CD1c-positive myeloid dendritic cell (primary cell): ENCODE measurements around the gene NTSR1.

Experiments used
- DNase-seq: peaks from one replicate; pipeline ENCODE4 v3.0.0-alpha.2; 2016; ENCODE audit errors: extremely low spot score

NTSR1 gene

DNA sequence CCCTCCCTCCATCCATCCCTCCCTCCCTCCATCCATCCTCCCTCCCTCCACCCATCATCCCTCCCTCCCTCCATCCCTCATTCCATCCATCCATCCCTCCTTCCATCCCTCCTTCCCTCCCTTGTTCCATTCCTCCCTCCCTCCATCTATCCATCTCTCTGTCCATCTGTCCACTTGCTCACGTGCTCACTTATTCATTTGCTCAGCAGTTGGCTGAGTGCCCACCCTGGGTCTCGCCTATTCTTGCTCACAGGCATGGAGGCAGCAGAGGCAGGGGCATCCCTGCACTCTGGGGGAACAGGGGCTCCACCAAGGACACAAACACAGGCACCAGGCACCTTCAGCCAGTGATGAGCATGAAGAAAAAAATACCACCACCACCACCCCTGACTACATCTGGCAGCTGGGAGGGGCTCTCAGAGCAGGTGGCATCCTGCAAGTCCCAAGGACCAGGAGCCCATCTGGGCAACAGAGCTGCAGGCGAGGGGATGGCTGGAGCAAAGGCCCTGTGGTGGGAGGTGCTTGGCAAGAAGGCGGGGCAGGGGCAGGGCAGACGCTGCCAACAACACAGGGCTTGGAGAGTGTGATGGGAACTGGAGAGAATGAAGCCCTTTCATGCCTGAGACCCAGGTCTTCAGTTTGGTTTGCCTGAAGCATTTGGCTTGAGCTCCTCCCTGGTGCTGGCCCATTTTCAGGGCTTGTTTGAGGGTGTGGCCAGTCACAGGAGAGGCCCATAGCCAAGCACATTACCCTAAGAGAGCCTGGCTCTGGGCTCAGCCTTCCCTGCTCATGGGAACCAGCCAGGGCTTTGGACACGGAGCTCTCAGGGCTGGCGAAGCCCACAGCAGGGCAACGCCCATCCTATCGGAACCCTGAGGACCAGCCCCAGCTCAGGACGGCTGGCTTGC lies 47.4 kb downstream of the NTSR1 start:
- DNase-seq, result no peak

DNA sequence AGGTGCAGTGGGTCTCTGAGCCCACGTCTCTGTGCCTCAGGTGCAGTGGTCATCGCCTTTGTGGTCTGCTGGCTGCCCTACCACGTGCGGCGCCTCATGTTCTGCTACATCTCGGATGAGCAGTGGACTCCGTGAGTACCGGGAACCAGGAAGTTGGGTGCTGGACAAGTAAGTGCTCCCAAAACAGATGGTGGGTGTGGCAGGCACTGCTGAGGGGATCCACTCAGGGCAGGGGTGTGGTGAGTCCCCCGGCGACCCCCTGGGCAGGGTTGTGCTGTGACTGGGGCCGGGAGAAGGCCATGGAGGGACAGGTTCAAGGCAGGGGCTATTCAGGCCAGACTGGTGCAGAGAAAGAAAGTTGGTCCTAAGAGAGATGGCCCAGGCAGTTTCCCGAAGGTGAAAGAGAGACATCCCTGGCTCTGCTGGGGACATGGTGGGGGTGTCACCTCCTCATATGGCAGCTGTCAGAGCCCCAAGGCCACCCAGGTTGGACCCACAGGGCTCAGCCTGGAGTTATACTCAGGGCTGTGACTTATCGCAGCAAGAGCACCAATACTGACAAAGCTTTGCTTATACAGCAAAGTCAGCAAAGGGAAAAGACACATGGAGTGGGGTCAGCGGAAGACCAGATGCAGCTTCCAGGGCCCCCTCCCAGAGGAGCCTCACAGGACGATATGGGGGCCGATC lies 49.7 kb downstream of the NTSR1 start:
- no peak for DNase-seq

- no peak for DNase-seq
Measured at GRCh38 chr20:62759981-62760431, 51.4 kb downstream of the NTSR1 start.

DNA sequence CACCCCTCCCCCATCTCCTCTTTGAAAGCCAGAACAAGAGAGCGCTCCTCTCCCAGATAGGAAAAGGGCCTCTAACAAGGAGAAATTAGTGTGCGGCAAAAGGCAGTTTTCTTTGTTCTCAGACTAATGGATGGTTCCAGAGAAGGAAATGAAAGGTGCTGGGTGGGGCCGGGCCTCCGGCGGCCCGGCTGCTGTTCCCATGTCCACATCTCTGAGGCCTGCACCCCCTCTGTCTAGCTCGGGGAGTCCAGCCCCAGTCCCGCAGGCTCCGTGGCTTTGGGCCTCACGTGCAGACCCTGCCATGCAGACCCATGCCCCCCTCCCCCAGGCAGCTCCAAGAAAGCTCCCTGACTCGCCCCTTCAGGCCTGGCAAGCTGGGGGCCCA lies 51.8 kb downstream of the NTSR1 start:
- DNase-seq, result no peak

DNA sequence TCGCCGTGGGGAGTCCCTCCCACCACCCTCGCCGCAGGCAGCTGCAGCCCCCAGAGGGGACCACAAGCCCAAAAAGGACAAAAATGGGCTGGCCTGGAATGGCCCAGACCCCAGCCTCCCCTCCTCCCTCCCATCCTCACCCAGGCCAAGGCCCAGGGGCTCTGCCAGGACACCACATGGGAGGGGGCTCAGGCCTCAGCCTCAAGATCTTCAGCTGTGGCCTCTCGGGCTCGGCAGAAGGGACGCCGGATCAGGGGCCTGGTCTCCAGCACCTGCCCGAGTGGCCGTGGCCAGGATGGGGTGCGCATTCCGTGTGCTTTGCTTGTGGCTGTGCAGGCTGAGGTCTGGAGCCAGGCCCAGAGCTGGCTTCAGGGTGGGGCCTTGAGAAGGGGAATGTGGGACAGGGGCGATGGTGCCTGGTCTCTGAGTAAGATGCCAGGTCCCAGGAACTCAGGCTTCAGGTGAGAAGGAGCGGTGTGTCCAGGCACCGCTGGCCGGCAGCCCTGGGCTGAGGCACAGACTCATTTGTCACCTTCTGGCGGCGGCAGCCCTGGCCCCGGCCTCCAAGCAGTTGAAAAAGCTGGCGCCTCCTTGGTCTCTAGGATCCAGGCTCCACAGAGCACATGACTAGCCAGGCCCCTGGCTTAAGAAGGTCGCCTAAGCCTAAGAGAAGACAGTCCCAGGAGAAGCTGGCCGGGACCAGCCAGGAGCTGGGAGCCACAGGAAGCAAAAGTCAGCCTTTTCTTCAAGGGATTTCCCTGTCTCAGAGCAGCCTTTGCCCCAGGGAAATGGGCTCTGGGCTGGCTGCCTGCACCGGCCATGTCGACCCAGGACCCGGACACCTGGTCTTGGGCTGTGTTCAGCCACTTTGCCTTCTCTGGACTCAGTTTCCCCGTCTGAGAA lies 52.5 kb downstream of the NTSR1 start:
- no peak for DNase-seq

GRCh38 chr20:62761759-62762131 lies 53.1 kb downstream of the NTSR1 start:
- DNase-seq, result no peak

GRCh38 chr20:62762376-62762775 lies 53.7 kb downstream of the NTSR1 start:
- DNase-seq, result no peak

GRCh38 chr20:62762801-62763368 lies 54.2 kb downstream of the NTSR1 start:
- no peak for DNase-seq

GRCh38 chr20:62763404-62763803 lies 54.8 kb downstream of the NTSR1 start:
- no peak for DNase-seq

DNA sequence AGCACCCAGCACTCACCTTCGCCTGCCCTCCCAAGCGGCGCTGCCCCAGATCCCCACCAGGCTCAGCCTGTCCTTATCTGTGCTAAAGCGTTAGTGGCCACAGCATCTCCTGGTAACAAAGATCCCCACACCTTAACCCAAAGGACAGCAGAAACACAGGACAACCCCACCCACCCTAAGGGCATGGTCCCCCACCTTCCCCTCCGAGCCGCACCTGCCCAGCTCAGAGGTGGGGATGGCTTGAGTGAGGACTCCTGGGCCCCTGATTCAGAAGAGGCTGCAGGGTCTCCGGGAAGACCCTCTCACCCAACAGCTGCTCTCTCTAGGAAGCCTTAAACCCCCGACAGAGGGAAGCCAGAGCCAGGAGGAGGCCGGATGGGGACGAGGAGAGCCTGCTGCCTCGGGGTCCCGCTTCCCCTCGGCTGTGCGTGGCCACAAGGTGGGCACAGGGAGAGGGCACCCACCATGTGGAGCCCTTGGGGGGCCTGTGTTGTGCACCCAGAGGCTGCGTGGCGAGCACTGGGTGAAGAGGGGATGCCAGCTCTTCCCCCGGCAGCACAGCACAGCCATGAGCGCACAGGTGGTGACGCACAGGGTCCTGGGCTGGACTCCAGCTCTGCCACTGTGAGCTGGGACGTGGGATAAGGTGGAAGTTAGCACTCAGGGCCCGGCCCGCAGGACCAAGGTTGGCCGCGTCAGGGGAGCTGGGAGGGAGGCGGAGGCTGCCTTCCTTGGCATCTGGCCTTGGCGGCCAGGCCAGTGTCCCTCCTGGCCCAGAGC lies 55.7 kb downstream of the NTSR1 start:
- no peak for DNase-seq

GRCh38 chr20:62765021-62765420 lies 56.4 kb downstream of the NTSR1 start:
- no peak for DNase-seq

- no peak for DNase-seq
Measured at GRCh38 chr20:62765432-62766070, 56.9 kb downstream of the NTSR1 start.

GRCh38 chr20:62766071-62766450 lies 57.4 kb downstream of the NTSR1 start:
- DNase-seq, result no peak

- no peak for DNase-seq
Measured at GRCh38 chr20:62766716-62767115, 58.1 kb downstream of the NTSR1 start.

DNA sequence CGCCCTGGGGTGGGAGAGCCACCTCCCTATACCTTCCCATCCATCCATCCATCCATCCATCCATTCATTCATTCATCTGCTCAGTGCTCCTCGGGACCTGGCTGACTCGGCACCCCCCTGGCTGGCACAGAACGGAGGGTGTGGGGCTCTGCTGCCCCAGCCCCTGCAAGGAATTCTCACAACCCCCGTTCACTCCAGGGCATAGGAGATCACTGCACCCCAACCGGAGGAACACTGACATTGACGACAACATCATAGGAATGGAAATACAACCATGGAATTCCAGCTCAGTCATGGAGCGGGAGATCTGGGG lies 59.6 kb downstream of the NTSR1 start:
- no peak for DNase-seq

DNA sequence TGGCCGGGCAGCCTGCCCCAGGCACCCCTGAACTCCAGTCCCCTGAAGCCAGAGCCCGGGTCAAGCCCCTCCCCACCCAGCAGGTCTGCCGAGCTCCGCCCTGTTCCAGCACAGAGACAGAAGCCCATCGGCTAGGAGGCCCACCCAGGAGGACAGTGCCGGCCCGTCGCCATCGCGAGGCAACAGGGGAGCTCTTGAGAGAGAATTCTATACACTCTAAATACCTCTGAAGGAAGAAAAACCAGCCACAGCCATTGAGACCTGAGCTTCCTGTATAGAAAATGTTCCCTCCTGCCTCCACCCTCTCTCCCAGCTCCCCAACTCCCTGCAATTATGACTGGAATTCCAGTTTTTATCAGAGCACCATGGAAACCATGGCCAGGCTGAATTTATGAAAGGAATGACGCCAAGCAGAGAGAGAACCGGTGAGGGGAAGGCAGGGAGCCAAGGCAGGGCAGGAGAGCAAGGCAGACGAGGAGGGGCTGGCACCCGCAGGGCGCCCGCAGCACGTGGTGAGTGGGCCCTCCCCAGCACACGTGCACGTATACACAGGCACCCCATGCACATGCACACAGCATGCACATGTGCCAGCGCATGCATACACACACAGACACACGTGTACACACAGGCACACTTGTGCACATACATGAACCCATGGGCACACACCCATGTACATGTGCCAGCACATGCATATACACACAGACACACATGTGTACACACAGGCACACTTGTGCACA lies 60.1 kb downstream of the NTSR1 start:
- DNase-seq, result no peak

- no peak for DNase-seq
Measured at GRCh38 chr20:62769346-62770071, 60.9 kb downstream of the NTSR1 start.

GRCh38 chr20:62770111-62770910 lies 61.7 kb downstream of the NTSR1 start:
- DNase-seq, result no peak
